Suprapubic skin (tissue), 4 donors: ENCODE measurements around the gene OR10C1.
"Not testable (repeated sequence)": the region's sequence is repeated elsewhere in the genome, so short reads cannot be mapped to it uniquely, and the experiment has no call there.

Experiments
- POLR2A ChIP-seq, 2 donors: fragments of 450-650 bp; IDR thresholded peaks; one replicate each; pipeline ENCODE4 v1.6.1; 2017; ENCODE audit warnings: antibody characterized with exemption in 2 of 2, mild to moderate bottlenecking in 2 of 2, moderate library complexity in 2 of 2
- POLR2AphosphoS5 ChIP-seq, 3 donors: sonication (generic); formaldehyde crosslinking; IDR thresholded peaks; one replicate each; pipeline ENCODE4 v1.6.1; 2017; ENCODE audit warnings: antibody characterized with exemption in 3 of 3
- TF ChIP-seq, protein P1 (sequence below), 2 donors: fragments of 200-600 bp in 1 of 2; fragments of 450-650 bp in 1 of 2; sonication (generic) in 1 of 2; IDR thresholded peaks; one replicate each; pipeline ENCODE4 v1.5.1; 2016 to 2019; ENCODE audit warnings: antibody characterized with exemption in 2 of 2, mild to moderate bottlenecking in 1 of 2, moderate library complexity in 1 of 2

DNA sequence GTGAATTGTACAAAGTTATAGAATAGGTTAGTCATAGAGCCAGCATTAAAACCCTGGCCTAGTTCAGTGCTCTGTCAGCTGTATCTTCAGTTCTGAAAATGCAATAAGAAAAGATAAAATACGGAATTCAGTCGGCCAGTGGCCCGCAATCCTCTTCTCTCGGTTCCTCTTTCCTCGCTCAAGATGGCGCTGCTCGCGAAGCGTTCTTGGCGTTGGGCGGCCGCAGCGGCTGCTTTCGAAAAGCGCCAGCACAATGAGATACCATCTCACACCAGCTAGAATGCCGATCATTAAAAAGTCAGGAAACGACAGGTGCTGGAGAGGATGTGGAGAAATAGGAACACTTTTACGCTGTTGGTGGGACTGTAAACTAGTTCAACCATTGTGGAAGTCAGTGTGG is 2.4 kb upstream of the OR10C1 start:
- TF ChIP-seq, protein P1, sequence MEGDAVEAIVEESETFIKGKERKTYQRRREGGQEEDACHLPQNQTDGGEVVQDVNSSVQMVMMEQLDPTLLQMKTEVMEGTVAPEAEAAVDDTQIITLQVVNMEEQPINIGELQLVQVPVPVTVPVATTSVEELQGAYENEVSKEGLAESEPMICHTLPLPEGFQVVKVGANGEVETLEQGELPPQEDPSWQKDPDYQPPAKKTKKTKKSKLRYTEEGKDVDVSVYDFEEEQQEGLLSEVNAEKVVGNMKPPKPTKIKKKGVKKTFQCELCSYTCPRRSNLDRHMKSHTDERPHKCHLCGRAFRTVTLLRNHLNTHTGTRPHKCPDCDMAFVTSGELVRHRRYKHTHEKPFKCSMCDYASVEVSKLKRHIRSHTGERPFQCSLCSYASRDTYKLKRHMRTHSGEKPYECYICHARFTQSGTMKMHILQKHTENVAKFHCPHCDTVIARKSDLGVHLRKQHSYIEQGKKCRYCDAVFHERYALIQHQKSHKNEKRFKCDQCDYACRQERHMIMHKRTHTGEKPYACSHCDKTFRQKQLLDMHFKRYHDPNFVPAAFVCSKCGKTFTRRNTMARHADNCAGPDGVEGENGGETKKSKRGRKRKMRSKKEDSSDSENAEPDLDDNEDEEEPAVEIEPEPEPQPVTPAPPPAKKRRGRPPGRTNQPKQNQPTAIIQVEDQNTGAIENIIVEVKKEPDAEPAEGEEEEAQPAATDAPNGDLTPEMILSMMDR (IDR thresholded peaks at IDR 0.05) = not testable (repeated sequence)
- TF ChIP-seq POLR2A, POLR2AphosphoS5 (IDR thresholded peaks at IDR 0.05): not testable (repeated sequence)
